ENCODE measurements around the gene CD38.

DNA sequence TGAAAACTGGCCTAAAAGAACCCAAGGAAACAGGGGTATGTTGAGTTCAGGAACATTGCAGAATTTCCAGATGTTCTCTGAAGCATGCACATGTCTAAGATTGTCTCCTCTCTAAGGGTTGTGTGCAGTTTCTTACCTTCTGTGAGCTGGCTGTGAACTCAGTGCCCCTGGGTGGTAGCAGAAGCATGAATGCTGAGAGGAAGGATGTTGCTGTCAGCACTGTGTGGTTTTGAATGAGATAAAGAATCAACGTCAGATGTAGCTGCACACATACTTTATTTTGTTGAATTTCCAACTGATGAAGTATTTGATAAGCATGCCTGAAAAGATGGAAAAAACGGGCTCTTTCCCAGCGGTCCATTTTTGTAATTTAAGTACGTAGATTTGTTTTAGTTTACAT is 23.8 kb upstream of the CD38 start:
- TF ChIP-seq EZH2 (IDR thresholded peaks at IDR 0.05; ENCODE audit: borderline replicate concordance, insufficient read depth, low read length, poor library complexity, severe bottlenecking) (no peak), CTCF (IDR thresholded peaks at IDR 0.05; ENCODE audit: poor library complexity, severe bottlenecking) (no peak), POLR2AphosphoS5 (IDR thresholded peaks at IDR 0.05) (no peak)
- TF ChIP-seq, protein P1, sequence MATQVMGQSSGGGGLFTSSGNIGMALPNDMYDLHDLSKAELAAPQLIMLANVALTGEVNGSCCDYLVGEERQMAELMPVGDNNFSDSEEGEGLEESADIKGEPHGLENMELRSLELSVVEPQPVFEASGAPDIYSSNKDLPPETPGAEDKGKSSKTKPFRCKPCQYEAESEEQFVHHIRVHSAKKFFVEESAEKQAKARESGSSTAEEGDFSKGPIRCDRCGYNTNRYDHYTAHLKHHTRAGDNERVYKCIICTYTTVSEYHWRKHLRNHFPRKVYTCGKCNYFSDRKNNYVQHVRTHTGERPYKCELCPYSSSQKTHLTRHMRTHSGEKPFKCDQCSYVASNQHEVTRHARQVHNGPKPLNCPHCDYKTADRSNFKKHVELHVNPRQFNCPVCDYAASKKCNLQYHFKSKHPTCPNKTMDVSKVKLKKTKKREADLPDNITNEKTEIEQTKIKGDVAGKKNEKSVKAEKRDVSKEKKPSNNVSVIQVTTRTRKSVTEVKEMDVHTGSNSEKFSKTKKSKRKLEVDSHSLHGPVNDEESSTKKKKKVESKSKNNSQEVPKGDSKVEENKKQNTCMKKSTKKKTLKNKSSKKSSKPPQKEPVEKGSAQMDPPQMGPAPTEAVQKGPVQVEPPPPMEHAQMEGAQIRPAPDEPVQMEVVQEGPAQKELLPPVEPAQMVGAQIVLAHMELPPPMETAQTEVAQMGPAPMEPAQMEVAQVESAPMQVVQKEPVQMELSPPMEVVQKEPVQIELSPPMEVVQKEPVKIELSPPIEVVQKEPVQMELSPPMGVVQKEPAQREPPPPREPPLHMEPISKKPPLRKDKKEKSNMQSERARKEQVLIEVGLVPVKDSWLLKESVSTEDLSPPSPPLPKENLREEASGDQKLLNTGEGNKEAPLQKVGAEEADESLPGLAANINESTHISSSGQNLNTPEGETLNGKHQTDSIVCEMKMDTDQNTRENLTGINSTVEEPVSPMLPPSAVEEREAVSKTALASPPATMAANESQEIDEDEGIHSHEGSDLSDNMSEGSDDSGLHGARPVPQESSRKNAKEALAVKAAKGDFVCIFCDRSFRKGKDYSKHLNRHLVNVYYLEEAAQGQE (IDR thresholded peaks at IDR 0.05; ENCODE audit: borderline replicate concordance), result no peak

Measured in neural cell (in vitro differentiated cells).